GM18505 (cell line): Measurements from ENCODE around the gene MTG2.

Experiments
- ATAC-seq: cut with Tn5 transposase; IDR thresholded peaks from one replicate; pipeline ENCODE4 v1.9.1; 2021; ENCODE audit not compliant: unreplicated experiment
- POLR2A ChIP-seq: IDR thresholded peaks from 4 replicates; pipeline ENCODE4 v1.6.1; 2011; ENCODE audit warnings: borderline replicate concordance; ENCODE audit not compliant: insufficient read depth, insufficient read length; ENCODE audit errors: extremely low read depth

The MTG2 gene

GRCh38 chr20:62206388-62206775 is 23.6 kb downstream of the MTG2 start:
- ATAC-seq, result no peak

GRCh38 chr20:62208061-62208794 is 25.4 kb downstream of the MTG2 start:
- ATAC-seq, result no peak
- no peak for TF ChIP-seq POLR2A

More at GRCh38 chr20:62206388-62206775, 23.6 kb downstream of the MTG2 start:
- TF ChIP-seq POLR2A, result no peak

GRCh38 chr20:62208795-62209755 is 26.2 kb downstream of the MTG2 start:
- no peak for TF ChIP-seq POLR2A
- no peak for ATAC-seq

DNA sequence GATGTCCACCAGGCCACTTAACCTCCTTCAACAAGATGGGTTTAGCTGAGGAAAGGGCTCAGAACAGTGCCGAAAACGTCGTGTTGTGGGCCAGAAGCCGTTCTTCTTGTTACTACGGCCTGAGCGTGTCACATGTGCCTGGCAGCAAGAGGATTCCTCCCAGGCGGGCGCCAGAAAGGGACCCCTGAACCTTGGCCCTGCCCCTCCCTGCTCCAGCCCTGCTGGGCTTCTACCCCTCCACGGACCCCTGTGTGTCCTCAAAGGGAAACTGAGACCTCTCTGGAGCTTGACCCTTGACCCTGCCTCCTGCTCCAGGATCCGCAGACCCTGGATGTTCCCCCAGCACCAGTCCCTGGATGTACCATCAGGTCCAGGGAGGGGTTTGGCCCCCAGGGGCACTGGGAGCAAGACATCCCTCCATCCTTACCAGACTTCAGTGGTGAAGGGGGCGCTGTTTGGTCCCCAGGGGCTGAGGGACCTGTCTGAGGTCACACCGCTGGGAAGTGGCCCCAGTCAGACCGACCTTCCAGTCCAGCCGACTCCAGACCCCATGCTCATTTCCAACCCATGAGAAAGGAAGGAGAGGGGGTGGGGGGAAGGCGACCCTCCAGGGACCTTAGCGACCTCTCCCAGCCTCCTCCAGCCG is 27.1 kb downstream of the MTG2 start:
- TF ChIP-seq POLR2A, result no peak
- no peak for ATAC-seq

DNA sequence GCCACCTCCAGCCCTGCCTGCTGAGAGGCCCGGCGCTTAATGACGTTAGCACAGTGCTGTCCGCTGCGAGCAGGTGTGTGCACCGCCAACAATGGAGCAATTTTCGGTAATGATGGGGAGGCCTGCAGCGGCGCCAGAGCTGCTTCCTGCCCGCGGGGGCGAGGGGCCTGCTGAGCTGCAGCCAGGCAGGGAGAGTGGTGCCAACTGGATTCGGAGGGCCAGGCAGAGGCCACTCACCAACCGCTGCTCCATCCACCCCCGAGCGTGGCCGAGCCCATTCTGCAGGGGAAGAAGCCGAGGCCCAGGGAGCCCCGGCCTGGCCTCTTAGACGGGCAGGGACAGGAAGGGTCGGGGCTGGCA is 27.6 kb downstream of the MTG2 start:
- ATAC-seq, result no peak
- no peak for TF ChIP-seq POLR2A

DNA sequence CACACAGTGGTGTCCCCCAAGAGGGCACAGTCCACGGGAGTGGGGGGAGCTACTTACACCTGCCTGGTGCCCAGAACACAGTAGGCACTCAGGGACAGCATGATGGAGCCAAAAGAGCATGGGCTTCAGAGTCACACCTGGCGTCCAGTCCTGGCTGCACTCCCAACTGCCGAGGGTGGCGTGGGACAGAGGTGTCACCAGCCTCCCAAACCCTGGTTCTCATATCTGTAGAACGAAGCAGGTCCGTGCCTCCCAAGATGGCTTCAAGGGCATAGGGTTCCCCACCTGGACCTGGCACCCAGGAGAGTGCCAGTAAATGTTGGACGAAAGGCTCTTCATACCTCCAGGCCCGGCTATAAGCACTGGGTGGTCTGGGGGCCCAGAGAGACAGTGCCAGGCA is 28.4 kb downstream of the MTG2 start:
- no peak for ATAC-seq
- TF ChIP-seq POLR2A, result no peak

- no peak for TF ChIP-seq POLR2A
- ATAC-seq, result no peak
These were observed 29.0 kb downstream of the MTG2 start for GRCh38 chr20:62211769-62212288.

GRCh38 chr20:62212299-62212698 is 29.5 kb downstream of the MTG2 start:
- TF ChIP-seq POLR2A, result no peak
- ATAC-seq, result no peak

DNA sequence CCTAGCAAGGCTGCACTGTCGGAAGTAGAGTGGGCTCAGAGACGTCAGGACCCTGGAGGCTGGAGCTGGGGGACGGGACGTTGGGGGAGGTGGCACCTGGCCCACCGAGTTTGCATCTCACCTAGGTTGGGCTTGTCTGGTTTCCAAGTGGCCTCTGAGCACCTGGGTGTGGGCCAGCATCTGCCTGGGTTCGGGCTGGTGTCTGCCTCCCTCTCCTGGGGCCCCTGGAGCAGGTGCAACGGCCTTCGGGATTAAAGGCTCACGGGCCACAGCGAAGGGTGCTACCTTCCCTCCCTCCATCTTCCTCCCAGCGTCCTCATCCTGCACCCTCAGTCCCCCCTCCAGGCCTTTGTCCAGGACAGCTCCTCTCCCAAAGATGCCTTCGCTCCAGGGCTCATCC is 31.2 kb downstream of the MTG2 start:
- TF ChIP-seq POLR2A, result no peak
- no peak for ATAC-seq

- no peak for TF ChIP-seq POLR2A
- ATAC-seq, result no peak
These were observed 32.5 kb downstream of the MTG2 start for GRCh38 chr20:62215020-62215990.

GRCh38 chr20:62215991-62216635 is 33.3 kb downstream of the MTG2 start:
- TF ChIP-seq POLR2A, result no peak
- ATAC-seq, result no peak
